Thoracic aorta (tissue), 2 donors: Measurements from ENCODE around the gene SLC44A3. TPM values are rescaled to one million over a fixed set of nuclear protein-coding genes. Genes with fewer than 3 reads are reported as not detected.
A peak's percentile ranks its signal among the peaks of the same experiment; 100 is the strongest.

Experiments used
- ATAC-seq: fragments of 150-250 bp; one replicate; pipeline ENCODE4 v1.8.0; 2017; ENCODE audit warnings: low read depth; ENCODE audit not compliant: insufficient number of reproducible peaks, low FRiP score
- DNase-seq: peaks from one replicate; pipeline ENCODE4 v3.0.0-alpha.2; 2020; ENCODE audit warnings: low spot score
- H3K27ac ChIP-seq, 2 donors: fragments of 200-600 bp; sonication (generic); 1 replicate in 1 of 2; 2 replicates in 1 of 2; pipeline ENCODE4 v1.5.1; 2016; ENCODE audit warnings: mild to moderate bottlenecking in 2 of 2, moderate library complexity in 2 of 2
- H3K27me3 ChIP-seq: fragments of 200-600 bp; sonication (generic); replicated peaks from 2 replicates; pipeline ENCODE4 v1.6.0; 2016; ENCODE audit warnings: mild to moderate bottlenecking; ENCODE audit not compliant: insufficient read depth
- H3K36me3 ChIP-seq: fragments of 200-600 bp; sonication (generic); one replicate; pipeline ENCODE4 v1.5.1; 2016
- H3K4me1 ChIP-seq, 2 donors: fragments of 200-600 bp; sonication (generic); 1 replicate in 1 of 2; 2 replicates in 1 of 2; pipeline versions ENCODE4 v1.5.1 to v1.6.0; 2016; ENCODE audit warnings: low read depth in 2 of 2, mild to moderate bottlenecking in 1 of 2; ENCODE audit not compliant: control insufficient read depth in 1 of 2
- H3K4me3 ChIP-seq: fragments of 200-600 bp; sonication (generic); 2 replicates; pipeline ENCODE4 v1.5.1; 2016; ENCODE audit warnings: mild to moderate bottlenecking
- H3K9me3 ChIP-seq: fragments of 200-600 bp; sonication (generic); 2 replicates; pipeline ENCODE4 v1.5.1; 2016
- CTCF ChIP-seq: fragments of 200-600 bp; sonication (generic); IDR thresholded peaks from one replicate; pipeline ENCODE4 v1.5.1; 2019; ENCODE audit warnings: antibody characterized with exemption
- total RNA-seq, 2 donors: library from RNA; depleted of rRNA; stranded (reverse); fragments of >200 nt; gene quantifications; one replicate each; pipeline versions ENCODE4 v1.1.0 to v1.2.3, GENCODE V29; 2016

SLC44A3 gene
- total RNA-seq, 2 donors from 2014 or later, result 2.5 to 3.7 TPM

- peaks cover 17 to 45% of the 10 kb centered on the region in 2 donors for H3K4me1 ChIP-seq
- H3K9me3 ChIP-seq, result no peaks in the 10 kb centered on the region
- no peaks in the 10 kb centered on the region for H3K27me3 ChIP-seq
- no peak overlapping the region for H3K27ac ChIP-seq
- DNase-seq (no peak), ATAC-seq (no peak)
- no peak overlapping the region for H3K4me3 ChIP-seq
- no peak for TF ChIP-seq CTCF
- H3K36me3 ChIP-seq, result no peaks in the 10 kb centered on the region
Observed at GRCh38 chr1:94859174-94859573, 39.0 kb downstream of the SLC44A3 start.

- no peak overlapping the region for H3K4me3 ChIP-seq
- peaks cover 27 to 67% of the 10 kb centered on the region in 2 donors for H3K4me1 ChIP-seq
Observed at GRCh38 chr1:94862718-94863117, 42.6 kb downstream of the SLC44A3 start.

GRCh38 chr1:94863297-94863911 is 43.2 kb downstream of the SLC44A3 start:
- Histone ChIP-seq H3K27me3 (no peaks in the 10 kb centered on the region), H3K4me3 (peak overlapping the region; percentile 47), H3K36me3 (no peaks in the 10 kb centered on the region), H3K27ac (peak overlapping the region; percentile 87 to 92), H3K9me3 (no peaks in the 10 kb centered on the region), H3K4me1 (peaks cover 27 to 68% of the 10 kb centered on the region in 2 donors)
- ATAC-seq (peak; percentile 62), DNase-seq (no peak)
- no peak for TF ChIP-seq CTCF

More at GRCh38 chr1:94862718-94863117, 42.6 kb downstream of the SLC44A3 start:
- H3K27me3 ChIP-seq, result no peaks in the 10 kb centered on the region
- no peak for TF ChIP-seq CTCF
- DNase-seq (no peak), ATAC-seq (no peak)
- no peaks in the 10 kb centered on the region for H3K36me3 ChIP-seq
- H3K27ac ChIP-seq, result peak overlapping the region; percentile 87 to 92
- no peaks in the 10 kb centered on the region for H3K9me3 ChIP-seq

GRCh38 chr1:94863919-94864318 is 43.8 kb downstream of the SLC44A3 start:
- H3K27me3 ChIP-seq, result no peaks in the 10 kb centered on the region
- H3K9me3 ChIP-seq, result no peaks in the 10 kb centered on the region
- no peak for TF ChIP-seq CTCF
- H3K4me3 ChIP-seq, result peak overlapping the region; percentile 47
- no peaks in the 10 kb centered on the region for H3K36me3 ChIP-seq
- H3K27ac ChIP-seq, result peak overlapping the region; percentile 87 to 92
- peak; percentile 89 for ATAC-seq
- peak; percentile 38 for DNase-seq
- peaks cover 27 to 68% of the 10 kb centered on the region in 2 donors for H3K4me1 ChIP-seq

GRCh38 chr1:94864821-94865220 is 44.7 kb downstream of the SLC44A3 start:
- H3K27me3 ChIP-seq, result no peaks in the 10 kb centered on the region
- no peaks in the 10 kb centered on the region for H3K9me3 ChIP-seq
- DNase-seq (no peak), ATAC-seq (no peak)
- no peak overlapping the region for H3K4me3 ChIP-seq
- no peaks in the 10 kb centered on the region for H3K36me3 ChIP-seq
- H3K27ac ChIP-seq, result peak overlapping the region; percentile 87 to 92
- peaks cover 27 to 68% of the 10 kb centered on the region in 2 donors for H3K4me1 ChIP-seq
- TF ChIP-seq CTCF, result no peak
